Measurements from ENCODE around the gene SPACA4.
A peak's percentile ranks its signal among the peaks of the same experiment; 100 is the strongest.

Gene SPACA4

GRCh38 chr19:48634424-48635262 is 28.1 kb downstream of the SPACA4 start:
- peak; percentile 95 for DNase-seq

GRCh38 chr19:48635263-48635965 is 28.9 kb downstream of the SPACA4 start:
- DNase-seq: peak; percentile 43

GRCh38 chr19:48635966-48636858 is 29.7 kb downstream of the SPACA4 start:
- DNase-seq: no peak

GRCh38 chr19:48636859-48637448 is 30.4 kb downstream of the SPACA4 start, which contains the start of gene DBP:
DBP (minus strand) TSS chr19:48637379; CDS start chr19:48636994, 385 bp downstream.
- DNase-seq: no peak

GRCh38 chr19:48637449-48637947 is 31.0 kb downstream of the SPACA4 start:
- DNase-seq: peak; percentile 99

GRCh38 chr19:48637948-48638830 is 31.6 kb downstream of the SPACA4 start:
- peak; percentile 94 for DNase-seq

- DNase-seq: no peak
Measured at GRCh38 chr19:48638831-48639381, 32.4 kb downstream of the SPACA4 start.

- no peak for DNase-seq
Measured at GRCh38 chr19:48639483-48640375, 33.2 kb downstream of the SPACA4 start.

- no peak for DNase-seq
Measured at GRCh38 chr19:48641850-48642249, 35.3 kb downstream of the SPACA4 start.

- DNase-seq: no peak
Measured at GRCh38 chr19:48642862-48643261, 36.3 kb downstream of the SPACA4 start.

GRCh38 chr19:48644355-48644754 is 37.8 kb downstream of the SPACA4 start:
- no peak for DNase-seq

- peak; percentile 57 for DNase-seq
Measured at GRCh38 chr19:48644839-48645619, 38.5 kb downstream of the SPACA4 start.

GRCh38 chr19:48645620-48646000 is 39.1 kb downstream of the SPACA4 start:
- no peak for DNase-seq

- no peak for DNase-seq
Measured at GRCh38 chr19:48646001-48646721, 39.6 kb downstream of the SPACA4 start, which contains the start of gene CA11. CA11 (minus strand) TSS chr19:48646187; CDS start chr19:48645632, 555 bp downstream.

GRCh38 chr19:48646722-48647216 is 40.2 kb downstream of the SPACA4 start:
- DNase-seq: peak; percentile 79

GRCh38 chr19:48648134-48648533 is 41.6 kb downstream of the SPACA4 start:
- DNase-seq: no peak

- no peak for DNase-seq
Measured at GRCh38 chr19:48650974-48651682, 44.6 kb downstream of the SPACA4 start.

Measured in fibroblast of skin of abdomen (primary cell).